A673 (cell line): ENCODE data around the gene PRUNE2. TPM values are rescaled to one million over a fixed set of nuclear protein-coding genes. Genes with fewer than 3 reads are reported as not detected.

Experiments used
- BruUV-seq: library from RNA; stranded (reverse); fragments of 400-500 nt; replicated peaks from 2 replicates; lab custom pipeline; 2021; lab: Mats Ljungman, UMichigan
- CTCF ChIA-PET: fragments of 300-600 bp; sonication (Branson Sonifier 250); formaldehyde crosslinking; loops from one replicate; lab custom pipeline; 2022; ENCODE audit warnings: antibody characterized with exemption; lab: Charles Lee
- POLR2A ChIA-PET: fragments of 300-600 bp; sonication (Branson Sonifier 250); formaldehyde crosslinking; loops from one replicate; lab custom pipeline; 2022; ENCODE audit warnings: antibody characterized with exemption; ENCODE audit not compliant: low non-redundant PET; lab: Charles Lee
- DNase-seq: peaks from one replicate; pipeline ENCODE4 v3.0.0-alpha.2; 2015; ENCODE audit warnings: low spot score
- H3K27ac ChIP-seq: fragments of 200-600 bp; sonication (generic); 2 replicates; pipeline ENCODE4 v1.5.1; 2016; ENCODE audit warnings: mixed run types, low read depth, mild to moderate bottlenecking, mixed read lengths, antibody characterized with exemption, low read length; ENCODE audit not compliant: poor library complexity, severe bottlenecking
- H3K27me3 ChIP-seq: fragments of 200-600 bp; sonication (generic); replicated peaks from 2 replicates; pipeline ENCODE4 v1.6.1; 2017; ENCODE audit warnings: mixed run types, low read depth, mild to moderate bottlenecking, mixed read lengths, antibody characterized with exemption, low read length; ENCODE audit not compliant: insufficient read depth, poor library complexity
- H3K36me3 ChIP-seq: fragments of 200-600 bp; sonication (generic); 2 replicates; pipeline ENCODE4 v1.6.1; 2016; ENCODE audit warnings: mixed run types, mild to moderate bottlenecking, mixed read lengths, antibody characterized with exemption, low read length; ENCODE audit not compliant: insufficient read depth, poor library complexity, severe bottlenecking
- H3K4me1 ChIP-seq: fragments of 200-600 bp; sonication (generic); 2 replicates; pipeline ENCODE4 v1.6.1; 2017; ENCODE audit warnings: mixed run types, mild to moderate bottlenecking, mixed read lengths, antibody characterized with exemption, low read length; ENCODE audit not compliant: insufficient read depth, poor library complexity, severe bottlenecking
- H3K4me3 ChIP-seq: fragments of 200-600 bp; sonication (generic); 2 replicates; pipeline ENCODE4 v1.5.1; 2016; ENCODE audit warnings: low read depth, mixed run types, mild to moderate bottlenecking, mixed read lengths, low read length; ENCODE audit not compliant: poor library complexity, severe bottlenecking
- H3K9me3 ChIP-seq: fragments of 200-600 bp; sonication (generic); 2 replicates; pipeline ENCODE4 v1.6.1; 2016; ENCODE audit warnings: mixed run types, low read depth, mild to moderate bottlenecking, mixed read lengths, antibody characterized with exemption, low read length; ENCODE audit not compliant: poor library complexity, severe bottlenecking
- CTCF ChIP-seq: fragments of 300-800, 200-600 bp; sonication (generic); conservative IDR thresholded peaks from 2 replicates; pipeline ENCODE4 v1.5.1; 2017; ENCODE audit warnings: low read depth, mild to moderate bottlenecking, antibody characterized with exemption, low read length, moderate library complexity, mixed read lengths
- EZH2 ChIP-seq: fragments of 200-600 bp; sonication (generic); IDR thresholded peaks from 2 replicates; pipeline ENCODE4 v1.6.1; 2017; ENCODE audit warnings: borderline replicate concordance, low read depth, mild to moderate bottlenecking, mixed read lengths, antibody characterized with exemption, low read length; ENCODE audit not compliant: poor library complexity, severe bottlenecking
- intact Hi-C: fragments of 100-400 bp; cut with micrococcal nuclease; formaldehyde crosslinking; loops from one replicate; pipeline ENCODE4 v1.10.0; 2022; ENCODE audit not compliant: unreplicated experiment
- total RNA-seq: library from RNA; stranded (reverse); gene quantifications from 2 replicates; pipeline ENCODE4 v1.2.3, GENCODE V29; 2021

PRUNE2 gene
- total RNA-seq, 1 experiment from 2014 or later, result not detected

GRCh38 chr9:76876098-76876497, 29.8 kb downstream of the PRUNE2 start:
- ChIA-PET CTCF (no interaction called here), POLR2A (no interaction called here)
- no peaks in the 10 kb centered on the region for H3K27me3 ChIP-seq
- H3K4me3 ChIP-seq, result no peak overlapping the region
- intact Hi-C loops, result no loop called here
- no peak for DNase-seq
- BruUV-seq, result no TSS peak
- no peaks in the 10 kb centered on the region for H3K9me3 ChIP-seq
- no peak for TF ChIP-seq EZH2
- H3K27ac ChIP-seq, result no peak overlapping the region
- H3K4me1 ChIP-seq, result peaks cover 12% of the 10 kb centered on the region
- H3K36me3 ChIP-seq, result no peaks in the 10 kb centered on the region

GRCh38 chr9:76873821-76874220, 32.1 kb downstream of the PRUNE2 start:
- intact Hi-C loops, result no loop called here
- ChIA-PET CTCF (no interaction called here), POLR2A (interaction anchor here (0.6 kb wide), 1 partner anchor 33 kb away, joined by 3 read pairs; no protein-coding TSS in a partner anchor)
- no peak overlapping the region for H3K27ac ChIP-seq
- BruUV-seq, result no TSS peak
- no peaks in the 10 kb centered on the region for H3K9me3 ChIP-seq
- TF ChIP-seq CTCF (no peak), EZH2 (no peak)
- peaks cover 12% of the 10 kb centered on the region for H3K4me1 ChIP-seq
- no peak for DNase-seq
- H3K36me3 ChIP-seq, result no peaks in the 10 kb centered on the region
- no peaks in the 10 kb centered on the region for H3K27me3 ChIP-seq
- no peak overlapping the region for H3K4me3 ChIP-seq

- Histone ChIP-seq H3K27ac (peak overlapping the region; percentile 18), H3K9me3 (no peaks in the 10 kb centered on the region), H3K4me1 (peaks cover 15% of the 10 kb centered on the region), H3K4me3 (no peak overlapping the region), H3K36me3 (no peaks in the 10 kb centered on the region), H3K27me3 (no peaks in the 10 kb centered on the region)
- no TSS peak for BruUV-seq
- intact Hi-C loops, result no loop called here
- CTCF ChIA-PET, result no interaction called here
- DNase-seq, result peak; percentile 91
- POLR2A ChIA-PET, result interaction anchor here (0.6 kb wide), 1 partner anchor 33 kb away, joined by 3 read pairs; no protein-coding TSS in a partner anchor
- TF ChIP-seq CTCF (0 out of 2 replicates have a peak, but pooled peaks have one; percentile 31), EZH2 (no peak)
Measured at GRCh38 chr9:76873056-76873792, 32.7 kb downstream of the PRUNE2 start.
